Endodermal cell (in vitro differentiated cells): ENCODE measurements around the gene CRB2. TPM values are rescaled to one million over a fixed set of nuclear protein-coding genes. Genes with fewer than 3 reads are reported as not detected.

Experiments used
- DNase-seq: peaks from one replicate; pipeline ENCODE4 v3.0.0-alpha.2; 2017
- H3K27ac ChIP-seq: 2 replicates; pipeline ENCODE4 v1.5.1; 2013; ENCODE audit warnings: mild to moderate bottlenecking, low read depth, low read length, moderate library complexity
- H3K27me3 ChIP-seq: 2 replicates; pipeline ENCODE4 v1.6.1; 2013; ENCODE audit warnings: mild to moderate bottlenecking, low read length, moderate library complexity; ENCODE audit not compliant: insufficient read depth, control insufficient read depth, poor library complexity, severe bottlenecking
- H3K36me3 ChIP-seq: 2 replicates; pipeline ENCODE4 v1.7.0; 2013; ENCODE audit warnings: mild to moderate bottlenecking, low read length, moderate library complexity; ENCODE audit not compliant: control insufficient read depth, insufficient read depth
- H3K4me1 ChIP-seq: one replicate; pipeline ENCODE4 v1.7.0; 2013; ENCODE audit warnings: low read length; ENCODE audit not compliant: control insufficient read depth, insufficient read depth
- H3K4me3 ChIP-seq: 2 replicates; pipeline ENCODE4 v1.5.1; 2013; ENCODE audit warnings: mild to moderate bottlenecking, low read length, moderate library complexity
- H3K9ac ChIP-seq: 2 replicates; pipeline ENCODE4 v1.6.1; 2013; ENCODE audit warnings: mild to moderate bottlenecking, low read length, moderate library complexity; ENCODE audit not compliant: poor library complexity, severe bottlenecking; ENCODE audit errors: extremely low read depth
- H3K9me3 ChIP-seq: 2 replicates; pipeline ENCODE4 v1.6.1; 2013; ENCODE audit warnings: mild to moderate bottlenecking, low read length, moderate library complexity; ENCODE audit not compliant: control insufficient read depth
- H3K27ac Mint-ChIP-seq: 2 replicates; pipeline ENCODE4 v1.8.0; 2020; ENCODE audit warnings: mixed read lengths
- H3K27me3 Mint-ChIP-seq: 2 replicates; pipeline ENCODE4 v1.8.0; 2021; ENCODE audit warnings: mild to moderate bottlenecking, mixed read lengths; ENCODE audit not compliant: insufficient read depth
- H3K36me3 Mint-ChIP-seq: 2 replicates; pipeline ENCODE4 v1.8.0; 2020; ENCODE audit warnings: low read depth, mixed read lengths
- H3K4me1 Mint-ChIP-seq: 2 replicates; pipeline ENCODE4 v1.8.0; 2020; ENCODE audit warnings: mixed read lengths
- H3K4me3 Mint-ChIP-seq: 2 replicates; pipeline ENCODE4 v1.8.0; 2020; ENCODE audit warnings: mild to moderate bottlenecking, moderate library complexity, mixed read lengths
- H3K9me3 Mint-ChIP-seq: 2 replicates; pipeline ENCODE4 v1.8.0; 2020; ENCODE audit warnings: mild to moderate bottlenecking, mixed read lengths
- CTCF ChIP-seq: fragments of 200-600 bp; sonication (generic); conservative IDR thresholded peaks from 2 replicates; pipeline ENCODE4 v1.5.0; 2021; ENCODE audit warnings: antibody characterized with exemption, mild to moderate bottlenecking
- WGBS, 2 experiments: methylation state at CpG; one replicate each; pipeline versions ENCODE4 v1.1.5 to v1.1.7; 2013; ENCODE audit warnings: missing lambda C conversion rate in 2 of 2, mixed read lengths in 1 of 2; ENCODE audit not compliant: insufficient coverage in 1 of 2, insufficient read length in 1 of 2; 5-methylcytosine and 5-hydroxymethylcytosine counted together
- total RNA-seq, 2 donors: library from RNA; stranded (reverse); fragmentation: NEBNext Ultra II Directional in 1 of 2; extraction: Animal tissue kit (Norgen Biotek cat#: 25700) in 1 of 2; gene quantifications; 2 replicates in 1 of 2; 3 replicates in 1 of 2; pipeline ENCODE4 v1.2.1, GENCODE V29; 2021

CRB2 gene
- total RNA-seq, 2 donors from 2014 or later, result 0.75 to 2.0 TPM

GRCh38 chr9:123391233-123391632 is 35.2 kb downstream of the CRB2 start:
- no peak for TF ChIP-seq CTCF
- Histone ChIP-seq H3K4me1 (no peaks in the 10 kb centered on the region), H3K27ac (no peak overlapping the region), H3K27me3 (no peaks in the 10 kb centered on the region), H3K9ac (no peak overlapping the region), H3K36me3 (no peaks in the 10 kb centered on the region), H3K9me3 (peaks cover 7% of the 10 kb centered on the region), H3K4me3 (no peak overlapping the region)
- Mint-ChIP-seq H3K27ac (no peak overlapping the region), H3K36me3 (peaks cover 4% of the 10 kb centered on the region), H3K9me3 (peaks cover 4% of the 10 kb centered on the region), H3K27me3 (no peaks in the 10 kb centered on the region), H3K4me1 (peaks cover 11% of the 10 kb centered on the region), H3K4me3 (no peak overlapping the region)
- no peak for DNase-seq
- 93 to 100% methylated on average over 5 of the region's 5 CpGs for WGBS, 2 experiments

- no peaks in the 10 kb centered on the region for H3K27me3 ChIP-seq
- H3K27ac Mint-ChIP-seq, result no peak overlapping the region
- no peak overlapping the region for H3K9ac ChIP-seq
- H3K27me3 Mint-ChIP-seq, result no peaks in the 10 kb centered on the region
- TF ChIP-seq CTCF, result no peak
- 91 to 95% methylated on average over 26 to 28 of the region's 28 CpGs for WGBS, 2 experiments
- no peaks in the 10 kb centered on the region for H3K36me3 ChIP-seq
- no peak for DNase-seq
- peaks cover 11% of the 10 kb centered on the region for H3K4me1 Mint-ChIP-seq
- H3K36me3 Mint-ChIP-seq, result peaks cover 4% of the 10 kb centered on the region
- peaks cover 7% of the 10 kb centered on the region for H3K9me3 ChIP-seq
- no peak overlapping the region for H3K4me3 ChIP-seq
- no peaks in the 10 kb centered on the region for H3K4me1 ChIP-seq
- no peak overlapping the region for H3K27ac ChIP-seq
- peaks cover 4% of the 10 kb centered on the region for H3K9me3 Mint-ChIP-seq
- H3K4me3 Mint-ChIP-seq, result no peak overlapping the region
These were observed 35.9 kb downstream of the CRB2 start for GRCh38 chr9:123391946-123392345.

GRCh38 chr9:123392802-123393201 is 36.8 kb downstream of the CRB2 start:
- Histone ChIP-seq H3K9ac (no peak overlapping the region), H3K36me3 (no peaks in the 10 kb centered on the region), H3K9me3 (peaks cover 7% of the 10 kb centered on the region), H3K27me3 (no peaks in the 10 kb centered on the region), H3K4me3 (no peak overlapping the region), H3K27ac (no peak overlapping the region), H3K4me1 (no peaks in the 10 kb centered on the region)
- Mint-ChIP-seq H3K4me3 (no peak overlapping the region), H3K9me3 (peaks cover 4% of the 10 kb centered on the region), H3K36me3 (peaks cover 4% of the 10 kb centered on the region), H3K27me3 (no peaks in the 10 kb centered on the region), H3K27ac (no peak overlapping the region), H3K4me1 (peaks cover 11% of the 10 kb centered on the region)
- WGBS, 2 experiments, result 92 to 96% methylated on average over 4 of the region's 4 CpGs
- TF ChIP-seq CTCF, result no peak
- no peak for DNase-seq
